Islet precursor cell (in vitro differentiated cells): Measurements from ENCODE around the gene DCST2.
A peak's percentile ranks its signal among the peaks of the same experiment; 100 is the strongest.

Experiments used
- DNase-seq: peaks from one replicate; pipeline ENCODE4 v3.0.0-alpha.2; 2018

DCST2 gene

GRCh38 chr1:155023627-155024026 is 10.0 kb downstream of the DCST2 start:
- no peak for DNase-seq

GRCh38 chr1:155022927-155023236 is 10.7 kb downstream of the DCST2 start:
- no peak for DNase-seq

- no peak for DNase-seq
Observed at GRCh38 chr1:155022136-155022926, 11.2 kb downstream of the DCST2 start.

- DNase-seq, result no peak
Observed at GRCh38 chr1:155019377-155020245, 14.0 kb downstream of the DCST2 start.

- DNase-seq, result no peak
Observed at GRCh38 chr1:155018617-155019348, 14.8 kb downstream of the DCST2 start.

GRCh38 chr1:155017946-155018316 is 15.7 kb downstream of the DCST2 start:
- no peak for DNase-seq

- peak; percentile 100 for DNase-seq
Observed at GRCh38 chr1:155017041-155017945, 16.3 kb downstream of the DCST2 start.

GRCh38 chr1:155016231-155016831 is 17.2 kb downstream of the DCST2 start:
- no peak for DNase-seq

- DNase-seq, result no peak
Observed at GRCh38 chr1:155015527-155016230, 17.9 kb downstream of the DCST2 start.

GRCh38 chr1:155014709-155015508 is 18.7 kb downstream of the DCST2 start:
- DNase-seq, result no peak

- no peak for DNase-seq
Observed at GRCh38 chr1:155013632-155014031, 19.9 kb downstream of the DCST2 start.

- no peak for DNase-seq
Observed at GRCh38 chr1:155012776-155013602, 20.6 kb downstream of the DCST2 start.

- DNase-seq, result peak; percentile 79
Observed at GRCh38 chr1:155012026-155012546, 21.5 kb downstream of the DCST2 start.

GRCh38 chr1:155011437-155012025 is 22.1 kb downstream of the DCST2 start:
- no peak for DNase-seq

GRCh38 chr1:155011004-155011416 is 22.6 kb downstream of the DCST2 start:
- DNase-seq, result no peak

GRCh38 chr1:155010211-155010918 is 23.2 kb downstream of the DCST2 start:
- no peak for DNase-seq

- no peak for DNase-seq
Observed at GRCh38 chr1:155009742-155010141, 23.8 kb downstream of the DCST2 start.

- DNase-seq, result no peak
Observed at GRCh38 chr1:155009221-155009711, 24.3 kb downstream of the DCST2 start.
